ENCODE data around the gene AGTRAP.

AGTRAP gene

DNA sequence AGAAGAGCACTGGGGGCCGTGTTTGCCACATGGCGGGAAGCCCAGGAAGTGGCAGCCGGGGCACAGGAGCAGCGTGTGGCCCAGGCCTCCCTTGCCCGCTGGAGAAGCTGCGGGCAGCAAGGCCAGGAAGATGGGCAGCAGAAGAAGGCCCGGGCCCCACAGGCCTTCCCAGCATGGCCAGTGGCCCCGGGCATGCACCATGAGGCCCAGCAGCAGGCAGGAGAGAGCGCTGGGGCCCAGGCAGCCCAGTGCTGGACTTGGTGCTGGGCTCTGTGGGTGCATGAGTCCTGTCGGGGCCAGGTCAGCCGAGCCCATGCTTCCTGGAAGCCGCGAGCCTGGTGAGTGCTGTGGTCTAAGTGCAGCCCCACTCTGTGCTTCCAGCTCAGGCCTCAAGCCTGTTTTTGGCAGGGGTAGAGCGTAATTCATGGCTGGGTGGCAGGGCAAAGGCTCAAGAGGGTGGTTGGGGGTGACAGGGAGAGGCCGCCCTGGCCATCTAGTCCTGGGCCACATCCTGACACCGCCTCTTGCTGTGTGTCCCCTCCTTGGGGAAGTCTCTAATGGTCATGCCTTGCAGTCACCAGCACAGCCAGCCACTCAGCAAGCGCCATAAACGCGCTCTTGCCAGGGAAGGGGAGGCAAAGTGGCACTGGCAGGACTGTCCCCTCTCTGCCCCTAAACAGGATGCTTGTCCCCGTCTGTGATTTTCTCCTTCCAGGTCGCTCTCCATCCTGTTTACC lies 48.5 kb downstream of the AGTRAP start:
- no peak for DNase-seq (ENCODE audit: low read depth)

DNA sequence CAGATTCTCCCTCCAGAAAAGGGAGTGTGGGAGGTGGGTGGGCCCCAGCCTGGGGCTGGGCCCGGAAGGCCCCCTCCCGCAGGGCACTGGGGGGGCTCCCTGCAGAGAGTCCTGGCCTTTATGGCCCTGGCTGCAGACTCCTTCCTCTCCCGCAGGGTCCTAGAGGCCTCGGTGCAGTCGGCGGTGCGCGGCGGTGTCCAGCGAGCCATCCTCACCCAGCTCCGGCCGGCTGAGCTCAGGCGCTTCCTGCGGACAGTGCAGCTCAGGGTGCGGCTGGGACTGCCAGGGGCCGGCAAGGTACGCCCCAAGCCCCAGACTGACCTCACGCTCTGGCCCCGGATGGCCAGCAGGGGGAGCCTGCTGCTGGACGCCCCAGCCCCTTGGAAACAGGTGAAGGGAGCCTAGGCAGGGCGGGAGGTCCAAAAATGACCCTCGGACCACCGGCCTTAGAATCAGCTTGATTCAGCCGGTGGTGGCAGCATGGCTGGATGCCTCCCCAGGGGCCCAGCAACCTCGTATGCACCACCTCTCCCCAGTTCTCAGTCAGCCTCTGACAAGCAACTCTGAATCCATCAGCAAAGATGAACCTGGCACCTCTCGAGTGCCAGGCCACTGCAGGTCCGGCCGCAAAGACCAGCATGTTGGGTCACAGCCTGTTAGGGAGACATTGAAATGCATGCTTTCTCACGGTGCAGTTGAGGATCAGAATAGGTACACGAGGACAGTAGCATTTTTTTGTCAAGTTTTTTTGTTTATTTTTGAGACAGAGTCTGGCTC lies 49.2 kb downstream of the AGTRAP start:
- DNase-seq (ENCODE audit: low read depth), result no peak

DNA sequence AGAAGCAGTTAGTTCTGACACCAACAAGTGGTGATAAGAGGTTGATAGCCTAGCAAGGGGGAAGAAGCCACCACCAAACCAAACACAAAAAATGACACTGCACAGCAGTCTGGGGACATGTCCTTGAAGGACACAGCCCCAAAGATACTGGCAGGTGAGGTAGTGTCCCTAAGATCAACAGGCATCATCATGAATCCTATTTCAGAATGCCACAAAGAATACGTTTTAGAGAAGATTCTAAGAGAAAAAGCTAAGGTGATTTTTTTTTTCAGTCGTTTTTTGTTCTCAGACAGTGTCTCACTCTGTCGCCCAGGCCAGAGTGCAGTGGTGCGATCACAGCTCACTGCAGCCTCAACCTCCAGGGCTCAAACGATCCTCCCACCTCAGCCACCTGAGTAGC lies 50.2 kb downstream of the AGTRAP start:
- no peak for DNase-seq (ENCODE audit: low read depth)

DNA sequence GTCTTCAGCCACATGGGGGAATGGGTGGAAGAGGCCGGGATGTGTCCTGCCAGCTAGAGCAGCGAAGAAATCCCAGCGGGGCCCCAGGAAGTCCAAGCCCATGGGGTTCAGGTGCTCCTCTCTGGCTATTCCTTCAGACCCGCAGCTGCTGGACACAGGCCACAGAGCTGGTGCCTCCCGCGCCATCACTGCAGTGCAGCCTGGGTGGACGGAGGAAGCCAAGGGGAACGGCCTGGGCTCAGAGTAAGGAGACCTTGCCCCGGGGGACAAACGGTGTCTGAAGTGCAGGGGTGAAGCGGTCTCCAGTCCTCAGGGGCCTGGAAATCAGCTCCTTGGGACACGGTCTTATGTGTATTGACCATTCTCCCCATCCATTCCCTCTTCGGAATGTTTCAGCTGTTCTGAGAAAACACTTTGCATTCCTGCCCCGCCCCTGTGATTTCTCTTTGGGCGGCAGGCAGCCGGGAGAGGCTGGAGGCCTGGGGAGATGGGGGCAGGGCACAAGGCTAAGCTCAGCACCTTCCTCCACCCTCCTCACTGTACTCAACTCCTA lies 51.4 kb downstream of the AGTRAP start:
- DNase-seq (ENCODE audit: low read depth), result no peak

DNA sequence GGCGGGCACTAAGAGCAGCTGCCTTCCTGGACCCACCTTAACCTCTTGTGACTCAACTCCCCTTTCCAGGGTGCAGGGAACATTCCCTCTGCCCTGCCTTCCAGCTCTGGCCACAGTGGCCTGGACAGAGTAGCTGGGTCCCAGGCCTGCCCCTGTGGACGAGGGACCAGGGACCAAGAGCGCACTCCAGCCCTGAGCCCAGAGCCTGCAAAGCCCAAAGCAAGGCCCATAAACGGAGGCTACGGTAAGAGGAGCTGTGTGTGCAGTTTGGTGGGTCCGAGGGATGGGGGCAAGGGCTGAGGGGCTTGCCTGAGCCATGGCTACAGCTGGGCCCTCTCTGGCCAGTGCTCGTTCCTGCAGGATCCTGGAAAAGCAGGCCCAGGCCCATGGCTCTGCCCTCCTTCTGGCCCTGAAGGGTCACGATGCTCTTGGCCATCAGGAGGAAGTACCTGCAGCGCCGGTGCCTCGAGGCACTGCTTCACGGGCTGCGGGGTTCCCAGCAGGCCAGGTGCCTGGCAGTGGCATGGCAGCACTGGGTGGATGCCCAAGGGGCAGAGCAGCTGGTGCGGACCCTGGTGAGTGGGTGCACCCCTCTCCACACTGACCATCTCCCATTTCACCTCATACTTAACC lies 52.0 kb downstream of the AGTRAP start:
- DNase-seq (ENCODE audit: low read depth), result no peak

DNA sequence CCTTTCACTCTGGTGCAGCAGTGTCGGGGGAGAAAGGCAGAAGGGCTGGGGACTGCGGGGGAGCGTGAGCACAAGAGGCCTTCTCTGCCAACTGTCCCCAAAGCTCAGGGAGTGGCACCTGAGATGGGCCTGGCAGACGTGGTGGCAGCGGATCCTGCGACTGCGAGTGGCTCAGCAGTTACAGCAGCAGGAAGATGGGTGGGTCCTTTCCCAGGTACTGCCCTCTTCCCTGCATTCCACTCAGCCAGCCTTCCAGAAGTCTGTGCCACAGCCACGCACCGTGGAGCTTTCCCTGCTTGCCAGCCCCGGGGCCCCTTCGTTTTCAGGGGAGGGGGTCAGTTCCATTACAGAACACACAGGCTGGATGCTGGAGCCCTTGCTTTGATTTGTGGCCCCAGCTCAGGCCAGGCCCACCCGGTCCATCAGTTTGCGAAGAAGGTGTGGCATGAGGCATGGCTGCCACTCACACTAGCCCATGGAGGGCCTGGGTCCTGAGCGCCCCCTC lies 52.7 kb downstream of the AGTRAP start:
- no peak for DNase-seq (ENCODE audit: low read depth)

DNA sequence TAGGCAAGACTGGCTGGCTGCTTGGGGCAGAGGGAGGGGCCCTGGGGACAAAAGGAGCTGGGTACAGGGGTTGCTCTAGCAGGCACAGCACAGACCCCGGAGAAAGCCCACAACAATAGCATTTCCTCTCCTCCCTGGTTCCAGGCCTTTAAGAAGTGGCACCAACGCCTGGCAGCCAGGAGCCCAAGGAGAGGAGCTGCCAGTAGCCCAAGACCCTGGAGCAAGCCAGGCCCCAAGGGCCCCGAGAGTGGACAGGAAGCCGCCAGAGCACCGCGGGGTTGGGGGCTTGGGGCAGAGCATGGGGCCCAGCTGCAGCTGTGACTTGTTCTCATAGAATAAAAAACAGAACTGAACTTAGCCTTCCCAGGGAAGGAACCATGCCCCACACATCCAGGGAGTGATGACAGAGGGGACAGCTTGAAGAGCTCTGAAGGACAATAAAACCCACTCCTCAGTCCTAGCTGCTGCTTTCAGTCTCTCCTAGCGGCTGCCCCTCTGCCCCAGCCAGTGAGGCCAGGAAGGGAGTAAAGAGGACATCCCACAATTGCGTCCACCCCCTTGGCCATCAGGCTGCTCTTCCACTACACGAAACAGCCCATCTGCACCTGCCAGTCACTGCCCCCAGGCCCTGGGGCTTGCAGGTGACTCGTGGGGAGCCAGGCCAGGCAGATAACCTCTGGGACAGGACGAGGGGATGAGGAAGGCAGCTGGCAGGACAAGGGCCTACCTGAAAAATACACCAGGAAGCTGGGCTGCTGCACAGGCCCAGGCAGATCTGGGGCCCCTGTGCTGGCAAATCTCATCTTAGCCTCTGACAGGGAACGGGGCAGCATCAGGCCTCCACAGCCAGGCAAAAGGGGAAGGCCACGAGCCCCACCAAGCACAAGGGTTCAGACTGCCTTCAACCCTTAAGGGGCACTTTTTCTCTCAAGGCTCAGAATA lies 53.5 kb downstream of the AGTRAP start:
- no peak for DNase-seq (ENCODE audit: low read depth)

DNA sequence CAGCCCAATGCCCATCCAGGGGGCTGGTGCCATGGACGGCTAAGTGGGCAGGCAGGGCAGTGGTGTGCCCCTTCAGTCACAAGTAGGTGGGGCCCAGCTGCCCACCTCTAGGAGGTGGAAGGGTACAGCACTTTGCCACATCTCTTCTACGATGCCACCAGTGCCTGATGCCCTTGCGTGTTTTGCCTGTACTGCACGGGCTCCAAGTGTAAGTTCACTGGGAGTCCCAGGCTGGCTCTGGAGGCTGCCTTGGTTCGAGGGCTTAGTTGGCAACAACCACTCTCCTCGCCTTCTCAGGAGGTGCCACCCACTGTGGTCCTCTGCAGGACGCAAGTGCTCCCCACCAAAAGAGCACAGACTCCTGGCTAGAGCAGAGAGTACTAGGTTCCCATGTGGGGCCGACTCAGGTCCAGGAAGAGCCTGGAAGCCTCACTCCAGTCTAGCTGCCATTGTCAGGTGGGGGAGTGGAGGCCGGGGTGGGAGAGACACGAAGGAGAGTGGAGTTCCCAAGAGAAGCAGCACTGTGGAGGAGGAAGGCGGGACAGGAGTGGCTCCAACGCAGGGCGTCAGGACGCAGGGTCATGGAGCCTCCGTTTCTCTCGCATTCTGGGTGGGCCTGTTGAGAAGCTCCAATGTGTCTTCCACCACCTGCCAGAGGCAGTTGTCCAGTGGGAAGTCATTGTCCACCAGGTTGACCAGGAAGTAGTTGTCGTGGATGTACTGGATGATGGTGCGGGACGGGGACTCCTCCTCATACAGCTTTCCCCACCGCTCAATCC lies 54.4 kb downstream of the AGTRAP start:
- DNase-seq (ENCODE audit: low read depth), result no peak

DNA sequence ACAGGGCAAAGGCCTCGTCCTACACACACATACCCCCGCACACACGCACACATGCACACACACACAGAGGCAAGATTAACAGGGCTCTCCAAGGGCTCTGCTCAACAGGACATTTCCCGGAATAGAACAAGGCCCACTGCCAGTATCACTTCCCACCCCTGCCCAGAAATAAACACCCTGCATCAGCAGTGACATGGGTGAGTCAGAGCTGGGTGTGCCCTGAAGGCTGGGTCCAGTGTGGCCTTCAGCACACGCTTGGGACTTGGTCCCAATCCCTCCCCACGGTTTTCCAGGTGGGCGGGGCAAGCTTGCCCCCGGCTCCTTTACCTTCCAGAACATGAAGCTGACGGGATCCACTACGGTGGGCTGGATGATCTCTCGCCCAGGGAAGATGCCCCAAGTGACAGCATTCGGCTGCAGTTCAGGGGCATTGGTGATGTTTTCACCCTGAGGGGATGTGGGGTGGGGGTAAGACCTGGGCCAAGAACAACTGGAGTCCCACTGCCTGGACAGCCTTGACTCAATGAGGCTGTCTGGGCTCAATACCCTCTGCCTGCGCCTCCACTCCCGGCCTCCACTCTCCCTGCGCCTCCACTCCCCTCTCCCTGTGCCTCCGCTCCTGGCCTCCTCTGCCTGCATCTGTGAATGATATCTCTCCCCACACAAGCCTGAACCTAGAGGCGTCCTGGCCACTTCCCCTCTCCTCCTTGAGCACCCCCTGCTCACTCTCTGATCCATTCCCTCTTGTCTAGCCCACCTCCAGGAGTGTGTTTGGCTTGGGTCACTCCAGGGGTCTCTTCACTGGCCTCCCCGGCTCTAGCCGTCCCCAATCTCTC lies 55.2 kb downstream of the AGTRAP start:
- peak; percentile 91 for DNase-seq (ENCODE audit: low read depth)

DNA sequence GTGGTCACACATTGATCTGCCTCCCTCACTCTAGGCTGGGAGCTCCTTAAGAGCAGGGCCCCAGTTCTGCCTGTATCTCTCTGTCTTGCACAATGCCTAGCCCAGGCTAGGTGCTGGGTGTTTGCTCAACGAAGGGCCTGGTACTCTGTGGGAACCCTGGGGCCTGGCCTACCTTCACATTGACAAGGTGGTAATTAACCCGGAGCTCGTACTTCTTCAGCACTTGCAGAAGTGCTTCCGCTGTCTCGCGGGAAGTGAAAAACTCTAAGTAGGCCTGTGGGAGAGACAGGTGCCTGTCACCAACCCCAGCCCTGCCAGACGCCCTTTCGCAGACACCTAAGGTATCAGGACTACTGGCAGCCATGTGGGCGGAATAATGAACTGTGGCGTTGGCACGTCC lies 56.2 kb downstream of the AGTRAP start:
- DNase-seq (ENCODE audit: low read depth), result no peak

DNA sequence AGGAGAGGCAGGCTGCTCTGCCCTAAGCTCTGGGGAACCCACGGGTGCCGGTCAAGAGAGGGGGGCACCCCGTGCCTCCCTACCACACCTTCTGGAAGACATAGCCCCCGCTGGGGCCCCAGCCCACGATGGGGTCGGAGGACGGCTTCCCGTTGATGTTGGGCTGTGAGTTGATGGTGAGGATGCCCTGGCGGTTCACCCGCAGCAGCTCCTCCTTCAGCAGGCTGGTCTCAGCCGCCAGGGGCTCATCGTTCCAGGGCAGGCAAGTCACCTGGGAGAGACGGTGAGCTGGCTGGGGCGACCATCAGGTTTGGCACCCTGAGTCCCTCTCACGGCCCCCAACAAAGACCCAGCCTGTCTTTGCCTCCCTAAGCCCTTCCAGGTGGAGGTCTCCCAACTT lies 57.9 kb downstream of the AGTRAP start:
- no peak for DNase-seq (ENCODE audit: low read depth)

DNA sequence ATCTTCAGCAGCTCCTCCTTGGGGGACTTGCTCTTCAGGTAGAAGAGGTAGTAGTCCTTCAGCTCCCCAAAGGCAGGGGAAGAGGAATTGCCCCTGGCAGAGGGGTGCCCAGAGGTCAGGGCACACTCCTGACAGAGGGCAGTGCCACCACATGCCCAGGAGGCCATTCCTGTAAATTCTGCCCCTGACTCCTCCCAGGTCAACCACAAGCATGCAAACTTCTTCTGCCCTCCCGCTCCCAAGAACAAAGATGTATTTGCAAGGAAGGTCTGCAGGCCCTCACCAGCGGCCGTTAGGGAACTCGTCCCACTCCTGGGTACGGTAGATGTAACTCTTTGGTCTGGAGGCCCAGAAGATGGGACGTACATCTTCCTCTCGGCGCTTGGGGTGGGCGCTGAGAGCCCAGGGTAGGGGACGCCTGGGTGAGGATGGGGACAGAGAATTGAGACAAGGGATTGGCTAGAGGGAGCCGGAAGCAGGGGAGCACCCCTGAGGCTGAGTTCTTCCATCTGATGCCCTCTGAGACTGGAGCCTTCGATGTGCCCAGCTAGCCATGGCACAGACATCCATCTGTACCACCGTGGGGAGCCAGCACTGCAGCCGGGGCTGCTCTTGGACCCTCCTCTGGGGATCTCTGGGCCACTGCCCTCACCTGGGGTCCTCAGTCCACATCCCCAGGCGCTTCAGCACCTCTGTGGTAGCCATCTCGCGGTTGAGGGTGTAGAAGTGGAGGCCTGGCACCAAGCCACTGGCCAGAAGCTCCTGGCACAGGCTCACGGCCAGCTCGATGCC lies 58.7 kb downstream of the AGTRAP start:
- DNase-seq (ENCODE audit: low read depth), result no peak

DNA sequence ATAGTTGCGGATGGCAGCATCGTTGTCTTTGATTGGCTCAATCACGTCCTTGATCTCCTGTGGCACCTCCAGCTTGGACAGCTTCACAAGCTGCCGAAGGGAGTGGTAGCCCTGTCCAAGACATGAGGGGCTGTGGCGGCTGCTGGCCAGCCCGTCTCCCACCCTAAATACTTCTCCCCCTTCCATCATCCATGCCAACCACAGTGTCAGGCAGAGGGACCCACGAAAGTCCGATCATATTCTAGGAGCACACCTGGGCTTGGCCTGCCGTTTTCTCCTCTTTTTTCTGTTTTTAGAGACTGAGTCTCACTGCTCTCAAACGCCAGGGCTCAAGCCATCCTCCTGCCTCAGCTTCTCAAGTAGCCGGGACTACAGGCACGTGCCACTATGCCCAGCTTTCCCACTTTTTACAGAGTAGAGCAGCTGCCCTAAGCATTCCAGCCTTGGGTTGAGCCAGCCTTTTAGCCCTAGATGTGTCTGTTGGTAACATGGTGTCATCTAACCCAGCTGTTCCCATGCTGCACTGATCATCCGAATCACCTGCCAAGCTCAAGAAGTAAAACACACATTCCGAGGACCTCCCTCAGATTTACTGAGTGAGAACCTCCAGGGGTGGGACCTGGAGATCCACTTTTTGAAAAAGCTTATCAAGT lies 59.4 kb downstream of the AGTRAP start:
- DNase-seq (ENCODE audit: low read depth), result no peak

DNA sequence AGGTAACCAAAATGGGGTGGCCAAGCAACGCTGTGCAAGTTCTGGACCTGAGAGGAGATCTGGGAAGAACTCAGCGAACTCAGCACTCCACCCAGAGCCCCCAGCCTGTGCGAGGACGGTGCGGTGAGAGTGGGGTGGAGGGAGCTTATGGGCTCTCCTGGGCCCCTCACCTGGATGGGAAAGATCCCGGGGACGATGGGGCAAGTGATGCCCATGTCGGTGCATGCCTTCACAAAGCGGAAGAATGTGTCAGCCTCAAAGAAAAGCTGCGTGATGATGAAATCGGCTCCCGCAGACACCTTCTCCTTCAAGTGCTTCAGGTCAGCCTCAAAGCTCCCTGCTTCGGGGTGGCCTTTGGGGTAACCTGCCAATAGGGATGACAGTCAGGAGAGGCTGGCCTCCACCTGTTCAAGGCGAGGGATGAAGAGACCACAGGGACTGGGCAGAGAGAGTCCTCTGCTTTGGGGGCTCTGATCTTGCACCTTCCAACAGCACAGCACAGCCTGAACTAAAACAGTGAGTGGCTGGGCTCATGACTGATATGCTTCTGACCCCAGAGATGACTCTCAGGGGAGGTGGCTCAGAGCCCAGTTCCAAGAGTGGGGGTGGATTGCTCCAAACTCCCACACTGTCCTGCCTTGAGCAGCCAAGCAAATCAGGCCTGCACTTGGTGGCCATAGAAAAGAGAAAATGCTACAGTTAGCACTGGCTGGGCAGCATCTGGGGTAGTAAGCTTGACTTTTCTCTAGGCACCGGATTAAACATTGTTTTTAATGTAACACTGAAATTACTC lies 60.3 kb downstream of the AGTRAP start:
- no peak for DNase-seq (ENCODE audit: low read depth)

DNA sequence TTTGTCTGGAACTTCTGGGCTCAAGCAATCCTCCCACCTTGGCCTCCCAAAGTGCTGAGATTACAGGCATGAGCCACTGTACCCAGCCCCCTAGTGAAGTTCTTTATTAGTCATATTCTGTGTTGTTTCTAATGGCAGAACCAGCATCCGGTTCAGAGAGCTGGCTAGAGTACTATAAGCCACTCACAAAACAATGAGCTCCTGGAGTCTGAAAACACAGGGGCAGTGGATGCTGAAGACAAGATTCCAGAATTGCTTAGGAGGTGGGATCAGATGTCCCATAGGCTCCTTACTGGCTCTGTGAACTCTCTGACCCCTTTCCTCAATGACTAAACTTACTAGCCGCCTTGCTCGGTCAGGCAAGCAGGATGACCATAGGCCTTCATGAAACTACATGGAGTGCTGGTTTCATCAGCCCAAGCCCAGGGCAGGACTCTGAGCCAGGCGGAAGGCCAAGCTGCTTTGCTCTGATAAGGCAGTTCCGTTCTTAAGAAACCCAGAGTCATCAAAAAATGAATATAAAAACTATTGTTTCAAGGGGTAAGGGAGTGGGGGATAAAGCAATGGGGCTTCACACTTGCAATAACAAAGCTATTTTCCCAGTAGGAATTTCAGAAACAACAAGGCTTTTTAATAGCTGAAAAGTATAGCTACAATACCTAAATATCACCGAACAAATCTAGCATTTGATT lies 61.7 kb downstream of the AGTRAP start:
- no peak for DNase-seq (ENCODE audit: low read depth)

DNA sequence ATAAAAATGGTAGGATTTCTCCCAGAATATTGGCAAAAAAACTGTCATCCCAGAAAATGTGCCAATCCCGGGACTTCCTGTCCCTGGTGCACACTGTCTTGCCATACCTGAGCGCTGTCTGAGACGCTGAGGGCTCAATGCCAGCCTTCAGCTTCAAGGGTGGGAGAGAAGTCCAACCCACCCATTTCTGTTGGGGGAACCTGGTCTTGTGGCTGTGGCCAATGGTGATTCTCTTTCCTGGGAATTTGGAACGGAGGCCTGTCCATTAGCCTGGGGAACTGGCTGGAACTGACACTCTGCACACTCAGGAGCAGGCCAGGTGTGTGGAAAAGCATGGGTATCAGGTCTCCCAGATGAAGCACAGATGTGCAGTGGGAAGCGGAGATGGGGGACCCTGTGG lies 63.2 kb downstream of the AGTRAP start:
- no peak for DNase-seq (ENCODE audit: low read depth)

DNA sequence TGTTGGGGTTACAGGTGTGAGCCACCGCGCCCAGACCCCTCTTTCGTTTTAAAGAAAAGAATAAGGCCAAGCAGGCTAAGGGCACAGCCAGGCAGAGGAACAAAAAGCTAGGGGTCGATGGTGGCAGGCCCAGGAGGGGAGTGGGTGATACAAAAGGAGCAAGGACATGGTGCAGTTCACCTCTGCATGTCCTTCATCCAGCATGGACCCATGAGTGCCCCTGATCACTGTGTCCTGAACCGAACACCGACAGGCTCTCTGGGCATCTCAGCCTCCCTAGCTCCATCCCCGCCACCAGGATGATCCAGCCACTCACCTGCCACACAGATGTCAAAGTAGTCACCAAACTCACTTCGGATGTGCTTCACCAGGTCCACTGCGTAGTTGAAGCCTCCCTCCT lies 64.0 kb downstream of the AGTRAP start:
- DNase-seq (ENCODE audit: low read depth), result no peak

Data from GM04504 (cell line).